ENCODE data around the gene NRARP. TPM values are rescaled to one million over a fixed set of nuclear protein-coding genes. Genes with fewer than 3 reads are reported as not detected.

NRARP gene
- total and polyA plus RNA-seq, 4 donors = 2.1 to 10.8 (median 5.8) TPM

DNA sequence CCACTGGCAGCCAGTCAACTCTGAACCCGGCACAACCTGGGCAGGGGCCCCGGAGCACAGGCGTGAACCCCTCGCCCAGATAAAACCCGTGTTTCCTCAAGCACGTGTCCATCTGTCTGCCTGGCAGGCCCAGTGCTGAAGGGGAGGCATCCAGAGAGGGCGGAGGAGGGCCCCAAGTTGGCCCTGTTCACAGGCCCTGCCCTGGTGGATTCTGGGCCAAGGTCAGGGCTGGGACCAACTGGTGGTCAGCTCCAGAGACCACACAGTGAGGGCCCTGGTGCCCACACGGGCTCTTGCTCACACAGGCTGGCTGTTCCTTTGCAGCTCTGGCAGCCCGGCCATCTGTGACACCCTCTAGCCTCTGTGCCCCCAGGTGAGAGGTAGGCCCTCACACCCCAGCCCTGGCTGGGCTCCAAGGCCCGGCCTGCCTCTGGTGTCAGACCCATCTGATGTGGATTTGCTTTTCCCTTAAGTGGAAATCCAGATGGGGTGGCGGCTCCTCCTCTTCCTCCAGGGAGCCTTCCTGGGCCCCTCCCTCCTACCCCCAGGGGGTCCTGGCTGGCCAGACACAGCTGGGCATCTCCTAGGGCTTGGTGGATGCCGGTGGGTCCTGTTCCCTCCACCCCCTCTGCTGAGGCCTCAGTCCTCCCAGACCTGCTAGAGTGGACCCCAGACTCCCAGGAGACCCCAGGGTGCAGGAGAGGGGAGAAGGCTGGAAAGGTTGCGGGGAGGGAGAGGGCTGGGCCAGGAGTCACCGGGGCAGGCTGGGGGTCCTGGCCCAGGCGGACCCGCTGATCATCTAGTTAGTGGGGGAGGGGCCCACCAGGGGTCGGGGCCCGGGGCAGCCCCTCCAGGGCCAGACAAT is 51.5 kb downstream of the NRARP start:
- no peak overlapping the region for H3K4me3 ChIP-seq
- no peaks in the 10 kb centered on the region for H3K36me3 ChIP-seq (ENCODE audit: control insufficient read depth in 4 of 4, insufficient read depth in 4 of 4, low read length in 4 of 4)
- H3K4me1 ChIP-seq (ENCODE audit: control insufficient read depth in 5 of 5, insufficient read depth in 5 of 5, low read length in 5 of 5) = peaks cover 0 to 20% (median 0%) of the 10 kb centered on the region in 5 donors
- H3K27ac ChIP-seq (ENCODE audit: low read depth in 1 of 2, low read length in 1 of 2) = no peak overlapping the region
- no peaks in the 10 kb centered on the region for H3K27me3 ChIP-seq (ENCODE audit: control insufficient read depth in 3 of 3, insufficient read depth in 3 of 3, low read length in 2 of 3)
- no peak for DNase-seq
- WGBS, 2 donors = 75 to 83% methylated on average over 17 of the region's 18 CpGs
- TF ChIP-seq, protein P1, sequence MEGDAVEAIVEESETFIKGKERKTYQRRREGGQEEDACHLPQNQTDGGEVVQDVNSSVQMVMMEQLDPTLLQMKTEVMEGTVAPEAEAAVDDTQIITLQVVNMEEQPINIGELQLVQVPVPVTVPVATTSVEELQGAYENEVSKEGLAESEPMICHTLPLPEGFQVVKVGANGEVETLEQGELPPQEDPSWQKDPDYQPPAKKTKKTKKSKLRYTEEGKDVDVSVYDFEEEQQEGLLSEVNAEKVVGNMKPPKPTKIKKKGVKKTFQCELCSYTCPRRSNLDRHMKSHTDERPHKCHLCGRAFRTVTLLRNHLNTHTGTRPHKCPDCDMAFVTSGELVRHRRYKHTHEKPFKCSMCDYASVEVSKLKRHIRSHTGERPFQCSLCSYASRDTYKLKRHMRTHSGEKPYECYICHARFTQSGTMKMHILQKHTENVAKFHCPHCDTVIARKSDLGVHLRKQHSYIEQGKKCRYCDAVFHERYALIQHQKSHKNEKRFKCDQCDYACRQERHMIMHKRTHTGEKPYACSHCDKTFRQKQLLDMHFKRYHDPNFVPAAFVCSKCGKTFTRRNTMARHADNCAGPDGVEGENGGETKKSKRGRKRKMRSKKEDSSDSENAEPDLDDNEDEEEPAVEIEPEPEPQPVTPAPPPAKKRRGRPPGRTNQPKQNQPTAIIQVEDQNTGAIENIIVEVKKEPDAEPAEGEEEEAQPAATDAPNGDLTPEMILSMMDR (IDR thresholded peaks at IDR 0.05; ENCODE audit: control extremely low read depth, extremely low read depth) = no peak
- no peak overlapping the region for H3K9ac ChIP-seq (ENCODE audit: insufficient read depth in 1 of 2, low read length in 2 of 2)
- ATAC-seq (ENCODE audit: insufficient read depth, low FRiP score) = no peak
- H3K9me3 ChIP-seq (ENCODE audit: control insufficient read depth in 4 of 4, insufficient read depth in 3 of 4, low read length in 3 of 4) = no peaks in the 10 kb centered on the region

Other genes with a start within 250 kb of the NRARP start
- gene ENTPD2, start 248.2 kb downstream of the NRARP start, total RNA-seq = 1 to 10 TPM; 1.8 to 3.2 TPM
- gene ENTPD2, start 248.2 kb downstream of the NRARP start, polyA plus RNA-seq = under 1 TPM; 0.39 to 0.53 TPM
- 1 to 10 TPM; 1.4 to 1.7 TPM for gene SAPCD2, start 231.7 kb downstream of the NRARP start, total RNA-seq
- gene SAPCD2, start 231.7 kb downstream of the NRARP start, polyA plus RNA-seq = 1 to 10 TPM; 1.3 to 2.1 TPM
- gene UAP1L1, start 224.8 kb downstream of the NRARP start, total RNA-seq = 10 to 100 TPM; 12.2 to 35.5 TPM
- gene UAP1L1, start 224.8 kb downstream of the NRARP start, polyA plus RNA-seq = 10 to 100 TPM; 14.5 to 19.7 TPM
- gene MAN1B1, start 215.3 kb downstream of the NRARP start, total RNA-seq = 10 to 100 TPM; 56.7 to 70.9 TPM
- gene MAN1B1, start 215.3 kb downstream of the NRARP start, polyA plus RNA-seq = 10 to 100 TPM; 40.3 to 56.9 TPM
- gene DPP7, start 187.5 kb downstream of the NRARP start, total RNA-seq = 100 to 1,000 TPM in 1 of 2 donors, 10 to 100 TPM in 1; 48.0 to 236 TPM
- gene DPP7, start 187.5 kb downstream of the NRARP start, polyA plus RNA-seq = 100 to 1,000 TPM; 220 to 436 TPM
- gene GRIN1, start 163.1 kb downstream of the NRARP start, total RNA-seq = under 1 TPM; 0.06 to 0.49 TPM
- under 1 TPM; 0.18 to 0.51 TPM for gene GRIN1, start 163.1 kb downstream of the NRARP start, polyA plus RNA-seq
- 1 to 10 TPM in 1 of 2 donors, under 1 TPM in 1; 0.77 to 5.2 TPM for gene LRRC26, start 132.2 kb downstream of the NRARP start, total RNA-seq
- under 1 TPM; 0.12 to 0.37 TPM for gene LRRC26, start 132.2 kb downstream of the NRARP start, polyA plus RNA-seq
- gene TMEM210, start 130.2 kb downstream of the NRARP start, total RNA-seq = not detected
- not detected for gene TMEM210, start 130.2 kb downstream of the NRARP start, polyA plus RNA-seq
- gene ANAPC2, start 113.7 kb downstream of the NRARP start, total RNA-seq = 10 to 100 TPM; 31.9 to 60.9 TPM
- 10 to 100 TPM; 32.3 to 50.0 TPM for gene ANAPC2, start 113.7 kb downstream of the NRARP start, polyA plus RNA-seq
- 10 to 100 TPM; 40.8 to 87.0 TPM for gene SSNA1, start 113.6 kb downstream of the NRARP start, total RNA-seq
- 100 to 1,000 TPM; 114 to 144 TPM for gene SSNA1, start 113.6 kb downstream of the NRARP start, polyA plus RNA-seq
- 10 to 100 TPM in 1 of 2 donors, 1 to 10 TPM in 1; 8.9 to 30.6 TPM for gene TPRN, start 101.5 kb downstream of the NRARP start, total RNA-seq
- gene TPRN, start 101.5 kb downstream of the NRARP start, polyA plus RNA-seq = 10 to 100 TPM; 12.6 to 18.3 TPM
- gene TMEM203, start 96.6 kb downstream of the NRARP start, total RNA-seq = 10 to 100 TPM; 26.0 to 35.8 TPM
- 10 to 100 TPM; 31.8 to 39.3 TPM for gene TMEM203, start 96.6 kb downstream of the NRARP start, polyA plus RNA-seq
- gene NDOR1, start 96.6 kb downstream of the NRARP start, total RNA-seq = 10 to 100 TPM in 1 of 2 donors, 1 to 10 TPM in 1; 4.5 to 22.0 TPM
- 10 to 100 TPM; 11.8 to 12.2 TPM for gene NDOR1, start 96.6 kb downstream of the NRARP start, polyA plus RNA-seq
- 1 to 10 TPM; 1.7 to 7.5 TPM for gene RNF208, start 80.0 kb downstream of the NRARP start, total RNA-seq
- 10 to 100 TPM in 1 of 2 donors, 1 to 10 TPM in 1; 3.1 to 12.0 TPM for gene RNF208, start 80.0 kb downstream of the NRARP start, polyA plus RNA-seq
- gene CYSRT1, start 77.1 kb downstream of the NRARP start, total RNA-seq = under 1 TPM in 1 of 2 donors, not detected in 1; 0.92 TPM
- 1 to 10 TPM in 1 of 2 donors, under 1 TPM in 1; 0.70 to 2.7 TPM for gene CYSRT1, start 77.1 kb downstream of the NRARP start, polyA plus RNA-seq
- gene RNF224, start 74.8 kb downstream of the NRARP start, total RNA-seq = 1 to 10 TPM in 1 of 2 donors, under 1 TPM in 1; 0.52 to 1.1 TPM
- 1 to 10 TPM in 1 of 2 donors, under 1 TPM in 1; 0.24 to 1.1 TPM for gene RNF224, start 74.8 kb downstream of the NRARP start, polyA plus RNA-seq
- under 1 TPM in 1 of 2 donors, not detected in 1; 0.65 TPM for gene SLC34A3, start 71.4 kb downstream of the NRARP start, total RNA-seq
- gene SLC34A3, start 71.4 kb downstream of the NRARP start, polyA plus RNA-seq = under 1 TPM; 0.03 to 0.12 TPM
- gene TUBB4B, start 61.0 kb downstream of the NRARP start, total RNA-seq = 100 to 1,000 TPM; 163 to 505 TPM
- gene TUBB4B, start 61.0 kb downstream of the NRARP start, polyA plus RNA-seq = 100 to 1,000 TPM; 326 to 338 TPM
- gene STPG3, start 51.0 kb downstream of the NRARP start, total RNA-seq = not detected
- gene STPG3, start 51.0 kb downstream of the NRARP start, polyA plus RNA-seq = under 1 TPM in 1 of 2 donors, not detected in 1; 0.18 TPM
- gene NELFB, start 46.9 kb downstream of the NRARP start, total RNA-seq = 10 to 100 TPM; 30.4 to 56.2 TPM
- 10 to 100 TPM; 37.3 to 51.1 TPM for gene NELFB, start 46.9 kb downstream of the NRARP start, polyA plus RNA-seq
- 10 to 100 TPM; 12.1 to 42.5 TPM for gene TOR4A, start 24.5 kb downstream of the NRARP start, total RNA-seq
- gene TOR4A, start 24.5 kb downstream of the NRARP start, polyA plus RNA-seq = 10 to 100 TPM in 1 of 2 donors, 1 to 10 TPM in 1; 9.6 to 29.2 TPM
- gene EXD3, start 120.9 kb upstream of the NRARP start, total RNA-seq = 10 to 100 TPM; 17.5 to 21.5 TPM
- 10 to 100 TPM in 1 of 2 donors, 1 to 10 TPM in 1; 8.6 to 30.5 TPM for gene EXD3, start 120.9 kb upstream of the NRARP start, polyA plus RNA-seq
- gene NOXA1, start 121.1 kb upstream of the NRARP start, total RNA-seq = 10 to 100 TPM in 1 of 2 donors, 1 to 10 TPM in 1; 3.1 to 10.1 TPM
- gene NOXA1, start 121.1 kb upstream of the NRARP start, polyA plus RNA-seq = 10 to 100 TPM in 1 of 2 donors, 1 to 10 TPM in 1; 2.1 to 11.7 TPM
- gene ENTPD8, start 139.1 kb upstream of the NRARP start, total RNA-seq = under 1 TPM; 0.14 to 0.28 TPM
- gene ENTPD8, start 139.1 kb upstream of the NRARP start, polyA plus RNA-seq = under 1 TPM; 0.08 to 0.45 TPM
- 10 to 100 TPM; 13.8 to 34.1 TPM for gene NSMF, start 157.1 kb upstream of the NRARP start, total RNA-seq
- gene NSMF, start 157.1 kb upstream of the NRARP start, polyA plus RNA-seq = 10 to 100 TPM; 26.1 to 39.8 TPM
- 1 to 10 TPM; 6.5 to 8.9 TPM for gene PNPLA7, start 248.1 kb upstream of the NRARP start, total RNA-seq
- gene PNPLA7, start 248.1 kb upstream of the NRARP start, polyA plus RNA-seq = 1 to 10 TPM in 1 of 2 donors, under 1 TPM in 1; 0.79 to 8.8 TPM
- 10 to 100 TPM; 24.2 to 55.2 TPM for gene MRPL41, start 249.6 kb upstream of the NRARP start, total RNA-seq
- 100 to 1,000 TPM in 1 of 2 donors, 10 to 100 TPM in 1; 51.3 to 110 TPM for gene MRPL41, start 249.6 kb upstream of the NRARP start, polyA plus RNA-seq